ENCODE data around the gene CTF1. TPM values are rescaled to one million over a fixed set of nuclear protein-coding genes. Genes with fewer than 3 reads are reported as not detected.

CTF1 gene
- total RNA-seq, 1 experiment from 2014 or later, result 3.6 TPM

GRCh38 chr16:30942426-30942806 lies 46.0 kb downstream of the CTF1 start:
- H3K27me3 Mint-ChIP-seq (ENCODE audit: insufficient read depth, unreplicated experiment), result no peaks in the 10 kb centered on the region
- CTCF ChIA-PET, result interaction anchor here (0.6 to 6.2 kb wide), 34 partner anchors 10 to 510 kb away, joined by 3 to 67 read pairs (median 5); partner anchors contain the start of genes BCL7C and FBXL19
- BruUV-seq (replicated peaks), result no TSS peak
- no peak for TF ChIP-seq CTCF (IDR thresholded peaks at IDR 0.05; ENCODE audit: unreplicated experiment)
- intact Hi-C loops (cut with micrococcal nuclease), result loop anchor here (1.0 to 10.0 kb wide), 3 partner anchors 19 to 158 kb away; partner anchors contain the start of genes FBXL19 and ZNF629
- H3K27ac Mint-ChIP-seq (ENCODE audit: low read depth, unreplicated experiment), result no peak overlapping the region
- no peak for DNase-seq (ENCODE audit: unreplicated experiment)
- no peak overlapping the region for H3K4me3 Mint-ChIP-seq (ENCODE audit: unreplicated experiment)
- peaks cover 21% of the 10 kb centered on the region for H3K4me1 Mint-ChIP-seq (ENCODE audit: insufficient read depth, unreplicated experiment)
- H3K36me3 Mint-ChIP-seq (ENCODE audit: insufficient read depth, unreplicated experiment), result peaks cover 63% of the 10 kb centered on the region
- POLR2A ChIA-PET, result interaction anchor here (0.7 to 3.3 kb wide), 12 partner anchors 7 to 511 kb away, joined by 3 to 34 read pairs (median 5); partner anchors contain the start of genes BCL7C, CTF1, ORAI3 and PHKG2
- no peaks in the 10 kb centered on the region for H3K9me3 Mint-ChIP-seq (ENCODE audit: unreplicated experiment)

- BruUV-seq (replicated peaks), result no TSS peak
- intact Hi-C loops (cut with micrococcal nuclease), result loop anchor here (10.0 kb wide), 1 partner anchor 160 kb away; the partner anchor contains the start of gene ZNF629
- ChIA-PET POLR2A (interaction anchor here (0.6 to 1.0 kb wide), 2 partner anchors 11 to 196 kb away, joined by 3 read pairs; no protein-coding TSS in a partner anchor), CTCF (interaction anchor here (0.6 to 6.2 kb wide), 6 partner anchors 9 to 199 kb away, joined by 3 to 67 read pairs (median 3); no protein-coding TSS in a partner anchor)
- no peak for DNase-seq (ENCODE audit: unreplicated experiment)
- TF ChIP-seq CTCF (IDR thresholded peaks at IDR 0.05; ENCODE audit: unreplicated experiment), result no peak
- Mint-ChIP-seq H3K27me3 (ENCODE audit: insufficient read depth, unreplicated experiment) (no peaks in the 10 kb centered on the region), H3K4me3 (ENCODE audit: unreplicated experiment) (no peak overlapping the region), H3K36me3 (ENCODE audit: insufficient read depth, unreplicated experiment) (peaks cover 53% of the 10 kb centered on the region), H3K9me3 (ENCODE audit: unreplicated experiment) (no peaks in the 10 kb centered on the region), H3K27ac (ENCODE audit: low read depth, unreplicated experiment) (no peak overlapping the region), H3K4me1 (ENCODE audit: insufficient read depth, unreplicated experiment) (peaks cover 14% of the 10 kb centered on the region)
These were observed 47.9 kb downstream of the CTF1 start for GRCh38 chr16:30944352-30944751.

- ChIA-PET POLR2A (interaction anchor here (1.3 kb wide), 1 partner anchor 100 kb away, joined by 3 read pairs; no protein-coding TSS in a partner anchor), CTCF (interaction anchor here (1.0 to 1.2 kb wide), 3 partner anchors 13 to 103 kb away, joined by 3 to 4 read pairs (median 3); no protein-coding TSS in a partner anchor)
These were observed 50.5 kb downstream of the CTF1 start for GRCh38 chr16:30946671-30947540.

More at GRCh38 chr16:30946671-30947540, 50.5 kb downstream of the CTF1 start:
- DNase-seq (ENCODE audit: unreplicated experiment), result no peak
- intact Hi-C loops (cut with micrococcal nuclease), result loop anchor here (10.0 kb wide), 1 partner anchor 162 kb away; the partner anchor contains the start of gene ZNF629
- Mint-ChIP-seq H3K27me3 (ENCODE audit: insufficient read depth, unreplicated experiment) (no peaks in the 10 kb centered on the region), H3K36me3 (ENCODE audit: insufficient read depth, unreplicated experiment) (peaks cover 41% of the 10 kb centered on the region), H3K27ac (ENCODE audit: low read depth, unreplicated experiment) (no peak overlapping the region), H3K9me3 (ENCODE audit: unreplicated experiment) (no peaks in the 10 kb centered on the region), H3K4me3 (ENCODE audit: unreplicated experiment) (no peak overlapping the region), H3K4me1 (ENCODE audit: insufficient read depth, unreplicated experiment) (no peaks in the 10 kb centered on the region)
- TF ChIP-seq CTCF (IDR thresholded peaks at IDR 0.05; ENCODE audit: unreplicated experiment), result no peak
- no TSS peak for BruUV-seq (replicated peaks)
